Effector memory CD8-positive, alpha-beta T cell (primary cell): Measurements from ENCODE around the gene EMD.

Source experiments
- ATAC-seq: fragments of 150-1000 bp; cut with Tn5 transposase; replicated peaks from 2 replicates; pipeline ENCODE4 v1.10.0; 2021; ENCODE audit warnings: mild to moderate bottlenecking, moderate library complexity
- DNase-seq, 3 experiments: peaks; one replicate each; pipeline ENCODE4 v3.0.0; 2021
- H3K27ac Mint-ChIP-seq, 2 donors: one replicate each; pipeline ENCODE4 v1.8.0; 2022; ENCODE audit warnings: mild to moderate bottlenecking in 2 of 2, mixed read lengths in 2 of 2, moderate library complexity in 2 of 2
- H3K27me3 Mint-ChIP-seq, 2 donors: one replicate each; pipeline ENCODE4 v1.8.0; 2022; ENCODE audit warnings: mixed read lengths in 2 of 2
- H3K36me3 Mint-ChIP-seq: one replicate; pipeline ENCODE4 v1.8.0; 2022; ENCODE audit warnings: mild to moderate bottlenecking, moderate library complexity, mixed read lengths; ENCODE audit not compliant: insufficient read depth
- H3K4me1 Mint-ChIP-seq, 2 donors: one replicate each; pipeline ENCODE4 v1.8.0; 2022; ENCODE audit warnings: low read depth in 2 of 2, mixed read lengths in 2 of 2
- H3K4me3 Mint-ChIP-seq, 2 donors: one replicate each; pipeline ENCODE4 v1.8.0; 2022; ENCODE audit warnings: mild to moderate bottlenecking in 2 of 2, mixed read lengths in 2 of 2, moderate library complexity in 2 of 2
- H3K9me3 Mint-ChIP-seq, 2 donors: one replicate each; pipeline ENCODE4 v1.8.0; 2022; ENCODE audit warnings: mixed read lengths in 2 of 2

EMD gene

DNA sequence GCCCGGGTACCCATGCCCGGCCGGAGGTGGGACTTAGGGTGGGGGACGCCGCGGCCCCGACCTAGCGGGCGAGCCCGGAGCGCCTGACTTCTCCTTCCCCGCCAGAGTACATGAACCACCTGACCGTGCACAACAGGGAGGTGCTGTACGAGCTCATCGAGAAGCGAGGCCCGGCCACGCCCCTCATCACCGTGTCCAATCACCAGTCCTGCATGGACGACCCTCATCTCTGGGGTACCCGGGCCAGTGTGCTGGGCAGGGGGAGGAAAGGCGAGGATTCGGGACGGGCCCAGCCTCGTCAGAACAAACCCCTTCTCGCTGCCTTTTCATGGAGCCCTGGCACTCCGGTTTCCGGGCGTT lies 32.9 kb downstream of the EMD start:
- H3K9me3 Mint-ChIP-seq = no peaks in the 10 kb centered on the region
- no peaks in the 10 kb centered on the region for H3K27me3 Mint-ChIP-seq
- H3K27ac Mint-ChIP-seq = peak overlapping the region in 1 of 2 donors; percentile 86
- H3K4me1 Mint-ChIP-seq = peaks cover 11% of the 10 kb centered on the region in 2 donors
- peak overlapping the region; percentile 76 to 92 for H3K4me3 Mint-ChIP-seq
- DNase-seq = no peak
- H3K36me3 Mint-ChIP-seq = peaks cover 7% of the 10 kb centered on the region
- ATAC-seq = peak; percentile 57

DNA sequence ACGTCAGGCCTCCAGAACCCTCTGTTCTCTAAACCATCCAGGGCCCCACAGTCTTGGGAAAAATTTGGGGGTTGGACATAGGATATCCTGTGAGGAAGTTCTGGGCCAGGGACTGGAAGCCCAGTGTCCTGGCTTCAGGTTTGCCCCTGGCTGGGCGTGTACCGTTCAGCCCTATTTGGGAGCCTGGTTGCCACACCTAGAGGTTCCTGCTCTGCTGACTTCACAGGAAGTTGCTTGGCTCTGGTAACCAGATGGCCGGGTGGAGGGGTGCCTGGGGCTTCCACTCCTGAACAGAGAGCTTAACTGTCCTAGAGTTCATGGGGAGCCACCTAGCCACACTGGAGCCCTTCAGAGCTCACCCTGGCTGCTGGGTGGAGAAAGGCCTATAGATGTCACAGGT lies 33.4 kb downstream of the EMD start:
- H3K4me3 Mint-ChIP-seq = peak overlapping the region; percentile 76 to 92
- DNase-seq = peak in 1 of 3 experiments; percentile 17
- peak; percentile 61 for ATAC-seq
- H3K36me3 Mint-ChIP-seq = peaks cover 5% of the 10 kb centered on the region
- peaks cover 11% of the 10 kb centered on the region in 2 donors for H3K4me1 Mint-ChIP-seq
- H3K9me3 Mint-ChIP-seq = no peaks in the 10 kb centered on the region
- H3K27ac Mint-ChIP-seq = peak overlapping the region in 1 of 2 donors; percentile 86
- no peaks in the 10 kb centered on the region for H3K27me3 Mint-ChIP-seq

GRCh38 chrX:154413142-154413541 lies 34.0 kb downstream of the EMD start:
- ATAC-seq (no peak), DNase-seq (no peak)
- Mint-ChIP-seq H3K9me3 (no peaks in the 10 kb centered on the region), H3K36me3 (peaks cover 5% of the 10 kb centered on the region), H3K27ac (peak overlapping the region in 1 of 2 donors; percentile 86), H3K4me3 (no peak overlapping the region), H3K27me3 (no peaks in the 10 kb centered on the region), H3K4me1 (peaks cover 11% of the 10 kb centered on the region in 2 donors)

DNA sequence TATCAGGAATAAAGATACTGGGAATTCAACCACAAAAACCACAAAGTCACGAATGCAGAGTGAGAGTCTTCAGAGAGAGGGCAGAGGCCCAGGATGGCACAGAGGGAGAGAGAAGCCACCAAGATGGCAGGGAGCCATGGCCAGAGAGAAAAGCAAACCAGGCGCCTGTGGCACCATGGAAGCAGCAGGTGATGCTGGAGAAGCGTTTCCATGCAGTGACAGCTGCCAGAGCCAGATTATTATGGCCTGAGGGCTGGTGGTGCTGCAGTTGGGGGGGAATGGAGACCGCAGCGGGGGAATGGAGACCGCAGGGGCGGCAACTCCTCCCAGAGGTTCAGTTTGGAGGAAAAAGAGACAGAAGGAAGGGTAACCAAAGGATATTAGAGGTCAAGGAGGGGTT lies 38.1 kb downstream of the EMD start:
- peaks cover 3 to 6% of the 10 kb centered on the region in 2 donors for H3K4me1 Mint-ChIP-seq
- no peak for DNase-seq
- H3K4me3 Mint-ChIP-seq = no peak overlapping the region
- no peak for ATAC-seq
- H3K36me3 Mint-ChIP-seq = peaks cover 11% of the 10 kb centered on the region
- H3K27me3 Mint-ChIP-seq = no peaks in the 10 kb centered on the region
- no peak overlapping the region for H3K27ac Mint-ChIP-seq
- H3K9me3 Mint-ChIP-seq = no peaks in the 10 kb centered on the region

GRCh38 chrX:154419189-154419588 lies 40.1 kb downstream of the EMD start:
- DNase-seq (no peak), ATAC-seq (no peak)
- H3K4me3 Mint-ChIP-seq = no peak overlapping the region
- no peak overlapping the region for H3K27ac Mint-ChIP-seq
- no peaks in the 10 kb centered on the region for H3K4me1 Mint-ChIP-seq
- no peaks in the 10 kb centered on the region for H3K27me3 Mint-ChIP-seq
- H3K9me3 Mint-ChIP-seq = no peaks in the 10 kb centered on the region
- peaks cover 5% of the 10 kb centered on the region for H3K36me3 Mint-ChIP-seq

DNA sequence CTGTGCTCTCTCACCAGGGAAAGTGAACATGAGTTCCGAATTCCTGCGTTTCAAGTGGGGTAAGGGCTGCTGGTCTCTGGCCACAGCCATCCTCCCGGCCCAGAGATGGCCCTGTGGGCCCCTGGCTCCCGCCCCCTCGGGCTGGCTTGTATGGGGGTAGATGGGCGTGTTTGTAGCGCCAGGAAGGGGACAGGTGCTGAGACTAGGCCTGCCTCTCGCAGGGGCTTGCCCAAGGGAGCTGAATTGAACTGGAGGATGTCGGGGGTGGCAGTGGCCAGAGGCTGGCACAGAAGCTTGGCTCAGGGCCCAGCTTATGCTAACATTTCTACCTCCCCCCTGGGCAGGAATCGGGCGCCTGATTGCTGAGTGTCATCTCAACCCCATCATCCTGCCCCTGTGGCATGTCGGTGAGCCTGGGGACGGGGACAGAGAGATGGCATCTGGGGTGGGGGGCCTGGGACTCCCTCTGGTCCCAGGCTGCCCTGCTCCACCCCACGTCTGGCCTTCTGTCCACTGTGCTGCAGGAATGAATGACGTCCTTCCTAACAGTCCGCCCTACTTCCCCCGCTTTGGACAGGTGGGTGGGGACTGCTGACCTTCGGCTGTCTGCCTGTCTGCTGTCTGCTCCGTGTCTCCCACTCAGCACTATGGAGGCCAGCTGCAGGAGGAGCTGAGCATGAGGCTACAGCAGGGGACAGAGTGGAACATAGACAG lies 40.8 kb downstream of the EMD start:
- DNase-seq = no peak
- Mint-ChIP-seq H3K4me3 (no peak overlapping the region), H3K9me3 (no peaks in the 10 kb centered on the region), H3K27me3 (no peaks in the 10 kb centered on the region), H3K36me3 (peaks cover 5% of the 10 kb centered on the region), H3K27ac (no peak overlapping the region), H3K4me1 (no peaks in the 10 kb centered on the region)
- ATAC-seq = no peak

GRCh38 chrX:154420402-154420756 lies 41.3 kb downstream of the EMD start:
- H3K27me3 Mint-ChIP-seq = no peaks in the 10 kb centered on the region

DNA sequence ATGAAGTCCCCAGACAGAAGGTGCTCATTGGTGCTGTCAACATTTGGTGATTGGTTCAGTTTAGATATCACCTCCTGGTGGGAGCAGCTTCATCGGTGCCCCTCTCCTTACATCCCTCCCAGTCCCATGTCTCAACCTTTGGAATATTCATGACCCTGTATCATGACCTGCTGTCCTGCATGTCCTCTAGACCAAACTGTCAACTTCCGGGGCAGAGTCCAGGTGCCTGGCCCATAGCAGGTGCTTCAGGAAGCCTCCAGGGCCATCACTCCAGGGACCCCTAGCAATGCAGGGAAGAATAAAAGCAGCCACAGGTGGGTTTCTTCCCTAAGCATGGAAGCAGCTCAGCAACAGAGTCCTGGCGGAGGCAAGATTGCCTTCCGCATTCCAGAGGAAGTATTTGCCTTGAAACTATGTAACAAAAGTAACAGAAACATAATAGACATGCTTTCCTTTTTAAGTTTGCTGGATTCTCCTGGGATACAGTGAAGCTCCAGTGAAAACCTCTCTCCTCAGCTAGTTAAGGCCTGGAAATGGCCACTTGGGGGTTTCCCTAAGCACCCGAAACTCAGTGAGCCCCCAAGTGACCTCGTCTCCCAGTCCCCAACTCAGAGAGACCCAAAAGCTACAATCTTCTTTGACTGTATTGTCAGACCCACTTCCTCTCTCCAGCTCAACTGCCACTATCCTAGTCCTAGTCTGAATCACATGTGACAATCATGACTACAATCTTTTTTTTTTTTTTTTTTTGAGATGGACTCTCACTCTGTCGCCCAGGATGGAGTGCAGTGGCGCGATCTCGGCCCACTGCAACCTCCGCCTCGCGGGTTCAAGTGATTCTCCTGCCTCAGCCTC lies 48.0 kb downstream of the EMD start:
- Mint-ChIP-seq H3K36me3 (peaks cover 12% of the 10 kb centered on the region), H3K4me3 (no peak overlapping the region), H3K4me1 (peaks cover 15 to 19% of the 10 kb centered on the region in 2 donors), H3K27ac (peak overlapping the region; percentile 44 to 86), H3K27me3 (no peaks in the 10 kb centered on the region), H3K9me3 (no peaks in the 10 kb centered on the region)
- DNase-seq (no peak), ATAC-seq (no peak)

More at GRCh38 chrX:154420402-154420756, 41.3 kb downstream of the EMD start:
- no peaks in the 10 kb centered on the region for H3K4me1 Mint-ChIP-seq
- H3K27ac Mint-ChIP-seq = no peak overlapping the region
- peaks cover 5% of the 10 kb centered on the region for H3K36me3 Mint-ChIP-seq
- ATAC-seq = no peak
- H3K9me3 Mint-ChIP-seq = no peaks in the 10 kb centered on the region
- DNase-seq = no peak
- H3K4me3 Mint-ChIP-seq = no peak overlapping the region

- Mint-ChIP-seq H3K27me3 (no peaks in the 10 kb centered on the region), H3K27ac (peak within 1 kb of the TSS; percentile 67 to 86), H3K36me3 (peaks cover 17% of the 10 kb centered on the region), H3K9me3 (no peaks in the 10 kb centered on the region), H3K4me3 (peak within 1 kb of the TSS; percentile 78 to 79), H3K4me1 (peaks cover 15 to 19% of the 10 kb centered on the region in 2 donors)
- DNase-seq (peak; percentile 78 to 81 (median 79)), ATAC-seq (peak; percentile 97)
Observed at GRCh38 chrX:154428176-154429171, 49.4 kb downstream of the EMD start, which contains the start of gene ATP6AP1. TSS of gene ATP6AP1 (plus strand) at chrX:154428677. CDS start at chrX:154428693, 16 bp downstream.

GRCh38 chrX:154429711-154430110 lies 50.6 kb downstream of the EMD start:
- Mint-ChIP-seq H3K36me3 (peaks cover 18% of the 10 kb centered on the region), H3K4me3 (peak overlapping the region; percentile 78 to 79), H3K4me1 (peaks cover 15 to 19% of the 10 kb centered on the region in 2 donors), H3K9me3 (no peaks in the 10 kb centered on the region), H3K27me3 (no peaks in the 10 kb centered on the region), H3K27ac (no peak overlapping the region)
- DNase-seq = no peak
- ATAC-seq = no peak

- peaks cover 15 to 19% of the 10 kb centered on the region in 2 donors for H3K4me1 Mint-ChIP-seq
- no peak for ATAC-seq
- peaks cover 23% of the 10 kb centered on the region for H3K36me3 Mint-ChIP-seq
- H3K9me3 Mint-ChIP-seq = no peaks in the 10 kb centered on the region
- H3K4me3 Mint-ChIP-seq = peak overlapping the region in 1 of 2 donors; percentile 40
- H3K27ac Mint-ChIP-seq = peak overlapping the region; percentile 64 to 65
- DNase-seq = no peak
- H3K27me3 Mint-ChIP-seq = no peaks in the 10 kb centered on the region
Observed at GRCh38 chrX:154430479-154430878, 51.4 kb downstream of the EMD start.

- Mint-ChIP-seq H3K9me3 (no peaks in the 10 kb centered on the region), H3K36me3 (peaks cover 23% of the 10 kb centered on the region), H3K4me3 (no peak overlapping the region), H3K27me3 (no peaks in the 10 kb centered on the region), H3K27ac (peak overlapping the region; percentile 64 to 65), H3K4me1 (peaks cover 15 to 19% of the 10 kb centered on the region in 2 donors)
- DNase-seq (no peak), ATAC-seq (no peak)
Observed at GRCh38 chrX:154430916-154431315, 51.8 kb downstream of the EMD start.
